GM19397 (cell line): ENCODE data around the gene IGF2R.
"Not testable (repeated sequence)": the region's sequence is repeated elsewhere in the genome, so short reads cannot be mapped to it uniquely, and the experiment has no call there.

Source experiments
- ATAC-seq: cut with Tn5 transposase; IDR thresholded peaks from one replicate; pipeline ENCODE4 v1.9.1; 2021; ENCODE audit warnings: mild to moderate bottlenecking, moderate library complexity; ENCODE audit not compliant: unreplicated experiment

IGF2R gene

GRCh38 chr6:159951772-159952171, 17.1 kb upstream of the IGF2R start:
- ATAC-seq: no peak

GRCh38 chr6:159952289-159953005, 16.4 kb upstream of the IGF2R start:
- ATAC-seq: no peak

- ATAC-seq: no peak
These were observed 15.7 kb upstream of the IGF2R start for GRCh38 chr6:159953091-159953601.

GRCh38 chr6:159955945-159956361, 12.9 kb upstream of the IGF2R start:
- ATAC-seq: no peak

GRCh38 chr6:159957071-159957673, 11.7 kb upstream of the IGF2R start:
- no peak for ATAC-seq

- ATAC-seq: peak; percentile 64
These were observed 9.5 kb upstream of the IGF2R start for GRCh38 chr6:159959165-159959975.

- ATAC-seq: no peak
These were observed 8.9 kb upstream of the IGF2R start for GRCh38 chr6:159959976-159960384.

- no peak for ATAC-seq
These were observed 8.4 kb upstream of the IGF2R start for GRCh38 chr6:159960485-159960884.

- ATAC-seq: no peak
These were observed 7.4 kb upstream of the IGF2R start for GRCh38 chr6:159961528-159961927.

GRCh38 chr6:159963111-159963510, 5.8 kb upstream of the IGF2R start:
- ATAC-seq: no peak

GRCh38 chr6:159964046-159964445, 4.8 kb upstream of the IGF2R start:
- ATAC-seq: no peak

- no peak for ATAC-seq
These were observed 2.5 kb upstream of the IGF2R start for GRCh38 chr6:159966339-159966738.

GRCh38 chr6:159966981-159967380, 1.9 kb upstream of the IGF2R start:
- ATAC-seq: no peak

GRCh38 chr6:159967621-159968020, 1.3 kb upstream of the IGF2R start:
- not testable (repeated sequence) for ATAC-seq

GRCh38 chr6:159969204-159969912, 476 bp downstream of the IGF2R start:
- ATAC-seq: peak; percentile 35

GRCh38 chr6:159969921-159970320, 1.0 kb downstream of the IGF2R start:
- no peak for ATAC-seq

GRCh38 chr6:159970659-159971063, 1.8 kb downstream of the IGF2R start:
- ATAC-seq: no peak

- no peak for ATAC-seq
These were observed 2.7 kb downstream of the IGF2R start for GRCh38 chr6:159971341-159972178.

- ATAC-seq: no peak
These were observed 3.8 kb downstream of the IGF2R start for GRCh38 chr6:159972506-159973268.
